ENCODE measurements around the gene HSPA2. TPM values are rescaled to one million over a fixed set of nuclear protein-coding genes. Genes with fewer than 3 reads are reported as not detected.

HSPA2 gene
- polyA plus RNA-seq (2013, experiment 1 of 2) = 2.0 TPM
- 2.4 TPM for polyA plus RNA-seq (2013, experiment 2 of 2)

DNA sequence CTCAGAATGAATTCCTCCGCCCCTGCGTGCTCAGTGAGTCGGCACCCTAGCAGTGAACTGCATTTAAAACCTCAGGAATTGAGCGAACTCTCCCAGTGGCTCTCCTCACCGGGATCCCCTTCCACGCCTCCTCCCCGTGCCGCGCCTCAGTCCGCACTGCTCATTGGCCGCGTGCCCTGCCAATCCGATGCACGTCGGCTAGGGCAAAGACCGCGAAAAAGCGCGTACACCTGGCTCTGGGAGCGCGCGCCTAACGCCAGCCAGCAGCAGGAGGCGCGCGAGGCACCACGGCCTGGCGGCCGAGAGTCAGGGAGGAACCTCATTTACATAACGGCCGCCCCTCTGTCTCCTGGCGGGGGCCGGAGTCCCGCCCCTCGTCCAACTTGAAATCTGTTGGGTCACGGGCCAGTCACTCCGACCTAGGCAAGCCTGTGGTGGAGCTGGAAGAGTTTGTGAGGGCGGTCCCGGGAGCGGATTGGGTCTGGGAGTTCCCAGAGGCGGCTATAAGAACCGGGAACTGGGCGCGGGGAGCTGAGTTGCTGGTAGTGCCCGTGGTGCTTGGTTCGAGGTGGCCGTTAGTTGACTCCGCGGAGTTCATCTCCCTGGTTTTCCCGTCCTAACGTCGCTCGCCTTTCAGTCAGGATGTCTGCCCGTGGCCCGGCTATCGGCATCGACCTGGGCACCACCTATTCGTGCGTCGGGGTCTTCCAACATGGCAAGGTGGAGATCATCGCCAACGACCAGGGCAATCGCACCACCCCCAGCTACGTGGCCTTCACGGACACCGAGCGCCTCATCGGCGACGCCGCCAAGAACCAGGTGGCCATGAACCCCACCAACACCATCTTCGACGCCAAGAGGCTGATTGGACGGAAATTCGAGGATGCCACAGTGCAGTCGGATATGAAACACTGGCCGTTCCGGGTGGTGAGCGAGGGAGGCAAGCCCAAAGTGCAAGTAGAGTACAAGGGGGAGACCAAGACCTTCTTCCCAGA lies at the start of gene HSPA2:
HSPA2 (plus strand) TSS at position 534 of the 995 bp plus-strand sequence; CDS start at position 643, 109 bp downstream.
- no peak within 1 kb of the TSS for H2AK5ac ChIP-seq (ENCODE audit: low read length, severe bottlenecking)
- peaks cover 8% of the 10 kb centered on the region for H3K9me3 ChIP-seq (ENCODE audit: control insufficient read depth, low read length)
- peak within 1 kb of the TSS; percentile 43 to 78 for H3K4me3 ChIP-seq (ENCODE audit: insufficient read depth in 1 of 2, low read depth in 1 of 2, low read length in 2 of 2)
- H4K8ac ChIP-seq (ENCODE audit: low read length) = peak within 1 kb of the TSS; percentile 81
- H3K4ac ChIP-seq (ENCODE audit: low read depth in 1 of 2, low read length in 2 of 2) = peak within 1 kb of the TSS in 1 of 2 experiments; percentile 53
- WGBS = 53% methylated on average over 79 of the region's 79 CpGs
- H2AFZ ChIP-seq (ENCODE audit: low read depth, low read length) = peak within 1 kb of the TSS; percentile 51
- peak within 1 kb of the TSS; percentile 84 for H3K9ac ChIP-seq (ENCODE audit: low read length)
- H2BK120ac ChIP-seq (ENCODE audit: low read depth, low read length) = peak within 1 kb of the TSS; percentile 54
- H2BK15ac ChIP-seq (ENCODE audit: low read depth, poor library complexity, severe bottlenecking) = peak within 1 kb of the TSS; percentile 85
- H3K4me1 ChIP-seq (ENCODE audit: control insufficient read depth, insufficient read depth, low read depth, low read length) = peaks cover 3% of the 10 kb centered on the region
- no peak within 1 kb of the TSS for H2BK5ac ChIP-seq (ENCODE audit: low read depth, low read length, poor library complexity, severe bottlenecking)
- peaks cover 0 to 10% of the 10 kb centered on the region in 2 experiments for H3K36me3 ChIP-seq (ENCODE audit: control insufficient read depth in 1 of 2, insufficient read depth in 2 of 2, low read depth in 1 of 2, low read length in 2 of 2)
- peak within 1 kb of the TSS; percentile 3 for H4K91ac ChIP-seq (ENCODE audit: low read length)
- H3K4me2 ChIP-seq (ENCODE audit: low read length, poor library complexity, severe bottlenecking) = peak within 1 kb of the TSS; percentile 41
- H3K18ac ChIP-seq (ENCODE audit: low read depth in 1 of 2, low read length in 2 of 2) = peak within 1 kb of the TSS in 1 of 2 experiments; percentile 14
- H3K14ac ChIP-seq (ENCODE audit: low read length in 2 of 2) = no peak within 1 kb of the TSS
- H3K27me3 ChIP-seq (ENCODE audit: control insufficient read depth in 1 of 2, insufficient read depth in 1 of 2, low read length in 2 of 2) = peaks cover 0 to 28% of the 10 kb centered on the region in 2 experiments
- peak; percentile 95 for DNase-seq
- no peaks in the 10 kb centered on the region for H3K79me1 ChIP-seq (replicated peaks; ENCODE audit: low read length, poor library complexity, severe bottlenecking)
- peak within 1 kb of the TSS; percentile 44 for H3K27ac ChIP-seq (ENCODE audit: low read length, poor library complexity, severe bottlenecking)
- H2BK12ac ChIP-seq (ENCODE audit: low read length in 2 of 2) = peak within 1 kb of the TSS in 1 of 2 experiments; percentile 67
- no peak within 1 kb of the TSS for H3K23ac ChIP-seq (ENCODE audit: low read length in 2 of 2)

DNA sequence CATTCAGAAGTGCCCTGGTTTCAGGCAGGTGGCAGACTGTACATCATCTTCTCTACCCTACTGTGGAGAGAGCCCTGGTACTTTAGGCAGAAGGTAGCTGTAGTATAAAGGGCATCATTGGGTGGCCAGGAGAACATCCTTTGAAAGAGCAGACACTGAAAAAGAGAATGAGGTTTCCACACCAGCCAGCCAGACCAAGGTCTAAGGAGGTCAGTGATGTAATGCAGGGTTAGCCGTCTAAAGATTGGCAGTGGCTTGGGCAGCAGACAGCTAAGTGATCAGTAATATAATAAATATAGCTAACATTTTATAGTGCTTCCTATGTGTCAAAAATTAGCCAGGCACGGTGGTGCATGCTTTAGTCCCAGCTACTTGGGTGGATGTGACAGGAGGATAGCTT lies 48.9 kb upstream of the HSPA2 start:
- H3K4ac ChIP-seq (ENCODE audit: low read depth in 1 of 2, low read length in 2 of 2) = no peak overlapping the region
- H2BK5ac ChIP-seq (ENCODE audit: low read depth, low read length, poor library complexity, severe bottlenecking) = no peak overlapping the region
- H3K23ac ChIP-seq (ENCODE audit: low read length in 2 of 2) = no peak overlapping the region
- no peak overlapping the region for H2BK12ac ChIP-seq (ENCODE audit: low read length in 2 of 2)
- no peak overlapping the region for H3K4me2 ChIP-seq (ENCODE audit: low read length, poor library complexity, severe bottlenecking)
- H3K79me1 ChIP-seq (replicated peaks; ENCODE audit: low read length, poor library complexity, severe bottlenecking) = peaks cover 22% of the 10 kb centered on the region
- H2BK15ac ChIP-seq (ENCODE audit: low read depth, poor library complexity, severe bottlenecking) = no peak overlapping the region
- no peak overlapping the region for H2AK5ac ChIP-seq (ENCODE audit: low read length, severe bottlenecking)
- no peaks in the 10 kb centered on the region for H3K9me3 ChIP-seq (ENCODE audit: control insufficient read depth, low read length)
- H3K9ac ChIP-seq (ENCODE audit: low read length) = no peak overlapping the region
- no peak overlapping the region for H4K8ac ChIP-seq (ENCODE audit: low read length)
- 100% methylated on average over 1 of the region's 2 CpGs for WGBS
- no peaks in the 10 kb centered on the region for H3K4me1 ChIP-seq (ENCODE audit: control insufficient read depth, insufficient read depth, low read depth, low read length)
- no peak overlapping the region for H2BK120ac ChIP-seq (ENCODE audit: low read depth, low read length)
- H3K27ac ChIP-seq (ENCODE audit: low read length, poor library complexity, severe bottlenecking) = no peak overlapping the region
- H3K14ac ChIP-seq (ENCODE audit: low read length in 2 of 2) = no peak overlapping the region
- H4K91ac ChIP-seq (ENCODE audit: low read length) = no peak overlapping the region
- no peak for DNase-seq
- no peaks in the 10 kb centered on the region for H3K27me3 ChIP-seq (ENCODE audit: control insufficient read depth in 1 of 2, insufficient read depth in 1 of 2, low read length in 2 of 2)
- peaks cover 11 to 51% of the 10 kb centered on the region in 2 experiments for H3K36me3 ChIP-seq (ENCODE audit: control insufficient read depth in 1 of 2, insufficient read depth in 2 of 2, low read depth in 1 of 2, low read length in 2 of 2)
- no peak overlapping the region for H3K18ac ChIP-seq (ENCODE audit: low read depth in 1 of 2, low read length in 2 of 2)
- H3K4me3 ChIP-seq (ENCODE audit: insufficient read depth in 1 of 2, low read depth in 1 of 2, low read length in 2 of 2) = no peak overlapping the region
- no peak overlapping the region for H2AFZ ChIP-seq (ENCODE audit: low read depth, low read length)

DNA sequence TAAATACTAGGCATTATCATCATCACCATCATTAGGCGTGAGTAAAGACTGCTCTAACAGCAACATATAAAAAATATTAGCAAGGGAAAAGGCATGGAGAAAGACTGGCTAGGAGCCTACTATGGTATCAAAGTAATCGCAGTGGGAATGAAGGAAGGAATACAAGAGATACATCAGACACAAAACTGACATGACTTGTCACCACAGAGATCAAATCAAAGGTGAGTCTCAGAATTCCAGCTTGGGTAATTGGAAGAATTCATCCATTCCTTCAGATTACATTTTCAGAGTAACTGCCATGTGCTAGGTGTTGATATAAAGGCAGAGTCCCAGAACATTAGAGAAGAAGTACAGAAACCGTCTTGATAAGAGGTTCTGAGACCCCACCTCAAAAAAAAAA lies 47.1 kb upstream of the HSPA2 start:
- Histone ChIP-seq H3K9ac (ENCODE audit: low read length) (no peak overlapping the region), H3K9me3 (ENCODE audit: control insufficient read depth, low read length) (no peaks in the 10 kb centered on the region), H4K8ac (ENCODE audit: low read length) (no peak overlapping the region), H2BK120ac (ENCODE audit: low read depth, low read length) (no peak overlapping the region), H3K27me3 (ENCODE audit: control insufficient read depth in 1 of 2, insufficient read depth in 1 of 2, low read length in 2 of 2) (no peaks in the 10 kb centered on the region), H3K4me1 (ENCODE audit: control insufficient read depth, insufficient read depth, low read depth, low read length) (no peaks in the 10 kb centered on the region), H3K36me3 (ENCODE audit: control insufficient read depth in 1 of 2, insufficient read depth in 2 of 2, low read depth in 1 of 2, low read length in 2 of 2) (peaks cover 3 to 43% of the 10 kb centered on the region in 2 experiments), H4K91ac (ENCODE audit: low read length) (no peak overlapping the region), H3K4me3 (ENCODE audit: insufficient read depth in 1 of 2, low read depth in 1 of 2, low read length in 2 of 2) (no peak overlapping the region), H3K18ac (ENCODE audit: low read depth in 1 of 2, low read length in 2 of 2) (no peak overlapping the region), H2AFZ (ENCODE audit: low read depth, low read length) (no peak overlapping the region), H3K14ac (ENCODE audit: low read length in 2 of 2) (no peak overlapping the region), H2BK15ac (ENCODE audit: low read depth, poor library complexity, severe bottlenecking) (no peak overlapping the region), H3K23ac (ENCODE audit: low read length in 2 of 2) (no peak overlapping the region), H2AK5ac (ENCODE audit: low read length, severe bottlenecking) (no peak overlapping the region), H3K4ac (ENCODE audit: low read depth in 1 of 2, low read length in 2 of 2) (no peak overlapping the region), H2BK5ac (ENCODE audit: low read depth, low read length, poor library complexity, severe bottlenecking) (no peak overlapping the region), H2BK12ac (ENCODE audit: low read length in 2 of 2) (no peak overlapping the region), H3K27ac (ENCODE audit: low read length, poor library complexity, severe bottlenecking) (no peak overlapping the region), H3K79me1 (replicated peaks; ENCODE audit: low read length, poor library complexity, severe bottlenecking) (peaks cover 16% of the 10 kb centered on the region), H3K4me2 (ENCODE audit: low read length, poor library complexity, severe bottlenecking) (no peak overlapping the region)
- WGBS = 100% methylated on average over 2 of the region's 3 CpGs
- DNase-seq = no peak

DNA sequence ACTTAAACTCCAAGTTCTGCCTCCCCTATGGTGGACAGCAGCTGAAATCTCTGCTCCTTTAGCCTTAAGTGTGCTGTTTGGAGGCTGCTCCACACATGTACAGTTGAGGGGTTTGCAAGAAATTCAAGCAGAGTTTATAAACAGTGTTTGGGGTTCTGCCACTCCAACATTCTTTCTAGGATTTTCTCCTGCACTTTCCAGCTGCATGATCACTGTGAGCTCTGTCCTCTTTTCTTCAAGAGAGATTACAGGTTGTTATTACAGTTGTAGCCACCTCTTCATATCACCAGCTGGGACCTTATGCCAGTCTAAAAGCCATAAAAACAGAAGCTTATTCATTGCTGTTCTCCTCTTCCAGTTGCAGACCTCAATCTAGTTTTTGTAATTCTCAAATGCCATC lies 45.3 kb upstream of the HSPA2 start:
- no peaks in the 10 kb centered on the region for H3K4me1 ChIP-seq (ENCODE audit: control insufficient read depth, insufficient read depth, low read depth, low read length)
- no peak overlapping the region for H3K23ac ChIP-seq (ENCODE audit: low read length in 2 of 2)
- no peak overlapping the region for H3K14ac ChIP-seq (ENCODE audit: low read length in 2 of 2)
- H3K18ac ChIP-seq (ENCODE audit: low read depth in 1 of 2, low read length in 2 of 2) = no peak overlapping the region
- H2BK12ac ChIP-seq (ENCODE audit: low read length in 2 of 2) = no peak overlapping the region
- H3K4ac ChIP-seq (ENCODE audit: low read depth in 1 of 2, low read length in 2 of 2) = no peak overlapping the region
- H3K27me3 ChIP-seq (ENCODE audit: control insufficient read depth in 1 of 2, insufficient read depth in 1 of 2, low read length in 2 of 2) = no peaks in the 10 kb centered on the region
- H4K91ac ChIP-seq (ENCODE audit: low read length) = no peak overlapping the region
- DNase-seq = no peak
- H2BK15ac ChIP-seq (ENCODE audit: low read depth, poor library complexity, severe bottlenecking) = no peak overlapping the region
- H3K4me2 ChIP-seq (ENCODE audit: low read length, poor library complexity, severe bottlenecking) = no peak overlapping the region
- no peak overlapping the region for H3K9ac ChIP-seq (ENCODE audit: low read length)
- H2AK5ac ChIP-seq (ENCODE audit: low read length, severe bottlenecking) = no peak overlapping the region
- no peak overlapping the region for H2AFZ ChIP-seq (ENCODE audit: low read depth, low read length)
- no peaks in the 10 kb centered on the region for H3K9me3 ChIP-seq (ENCODE audit: control insufficient read depth, low read length)
- no peak overlapping the region for H2BK5ac ChIP-seq (ENCODE audit: low read depth, low read length, poor library complexity, severe bottlenecking)
- H3K4me3 ChIP-seq (ENCODE audit: insufficient read depth in 1 of 2, low read depth in 1 of 2, low read length in 2 of 2) = no peak overlapping the region
- H3K79me1 ChIP-seq (replicated peaks; ENCODE audit: low read length, poor library complexity, severe bottlenecking) = peaks cover 18% of the 10 kb centered on the region
- H3K36me3 ChIP-seq (ENCODE audit: control insufficient read depth in 1 of 2, insufficient read depth in 2 of 2, low read depth in 1 of 2, low read length in 2 of 2) = peaks cover 0 to 37% of the 10 kb centered on the region in 2 experiments
- H3K27ac ChIP-seq (ENCODE audit: low read length, poor library complexity, severe bottlenecking) = no peak overlapping the region
- H4K8ac ChIP-seq (ENCODE audit: low read length) = no peak overlapping the region
- no peak overlapping the region for H2BK120ac ChIP-seq (ENCODE audit: low read depth, low read length)
